ENCODE data around the gene TMEM9.

TMEM9 gene

DNA sequence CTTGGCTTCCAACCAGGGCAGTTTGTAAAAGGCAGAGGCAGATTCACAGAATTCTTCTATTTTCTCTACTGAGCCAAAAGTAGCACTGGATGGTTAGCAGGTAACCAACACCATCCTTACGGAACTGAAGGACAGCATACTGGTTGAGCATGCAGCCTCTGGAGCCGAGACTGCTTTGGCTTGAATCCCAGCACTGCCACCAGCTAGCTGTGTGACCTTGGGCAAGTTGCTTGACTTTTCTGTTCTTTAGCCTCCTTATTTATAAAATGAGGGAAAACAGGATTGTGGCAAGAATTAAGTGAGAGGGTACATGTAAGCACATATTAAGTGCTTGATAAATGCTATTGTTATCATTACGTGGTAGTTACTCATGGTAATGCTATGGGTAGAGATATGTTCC is 61.5 kb downstream of the TMEM9 start:
- Histone ChIP-seq H2AFZ (ENCODE audit: low read depth, low read length) (no peak overlapping the region), H3K27me3 (ENCODE audit: low read depth, low read length) (peaks cover 21% of the 10 kb centered on the region), H4K20me1 (ENCODE audit: insufficient read depth, low read length) (no peaks in the 10 kb centered on the region)

DNA sequence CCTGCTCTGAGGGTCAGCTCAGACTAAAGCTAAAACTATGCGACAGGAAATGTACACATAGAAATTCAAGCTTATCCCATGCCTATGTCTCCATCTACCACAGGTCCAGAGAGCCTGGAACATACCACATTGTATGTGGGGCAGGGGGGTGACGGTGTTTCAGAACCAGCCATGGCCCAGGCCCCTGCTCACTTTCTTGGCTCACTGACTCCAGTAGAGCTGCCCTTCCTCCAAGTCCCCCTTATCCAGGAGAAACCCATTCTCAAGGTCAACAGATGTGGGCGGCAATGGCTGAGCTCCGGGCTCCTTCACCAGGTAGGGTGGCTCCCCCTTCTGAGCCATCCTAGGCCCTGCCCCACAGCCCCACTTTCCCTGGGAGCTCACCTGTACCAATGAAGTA is 63.0 kb downstream of the TMEM9 start:
- no peak overlapping the region for H3K4me2 ChIP-seq (ENCODE audit: low read length)
- H2AFZ ChIP-seq (ENCODE audit: low read depth, low read length), result no peak overlapping the region
- H3K4me1 ChIP-seq (ENCODE audit: low read length), result peaks cover 9% of the 10 kb centered on the region
- H3K9ac ChIP-seq (ENCODE audit: low read length), result no peak overlapping the region
- H3K27ac ChIP-seq (ENCODE audit: low read length), result no peak overlapping the region
- no peak for TF ChIP-seq EZH2phosphoT487 (IDR thresholded peaks at IDR 0.05; ENCODE audit: low read depth)
- TF ChIP-seq, protein P1, sequence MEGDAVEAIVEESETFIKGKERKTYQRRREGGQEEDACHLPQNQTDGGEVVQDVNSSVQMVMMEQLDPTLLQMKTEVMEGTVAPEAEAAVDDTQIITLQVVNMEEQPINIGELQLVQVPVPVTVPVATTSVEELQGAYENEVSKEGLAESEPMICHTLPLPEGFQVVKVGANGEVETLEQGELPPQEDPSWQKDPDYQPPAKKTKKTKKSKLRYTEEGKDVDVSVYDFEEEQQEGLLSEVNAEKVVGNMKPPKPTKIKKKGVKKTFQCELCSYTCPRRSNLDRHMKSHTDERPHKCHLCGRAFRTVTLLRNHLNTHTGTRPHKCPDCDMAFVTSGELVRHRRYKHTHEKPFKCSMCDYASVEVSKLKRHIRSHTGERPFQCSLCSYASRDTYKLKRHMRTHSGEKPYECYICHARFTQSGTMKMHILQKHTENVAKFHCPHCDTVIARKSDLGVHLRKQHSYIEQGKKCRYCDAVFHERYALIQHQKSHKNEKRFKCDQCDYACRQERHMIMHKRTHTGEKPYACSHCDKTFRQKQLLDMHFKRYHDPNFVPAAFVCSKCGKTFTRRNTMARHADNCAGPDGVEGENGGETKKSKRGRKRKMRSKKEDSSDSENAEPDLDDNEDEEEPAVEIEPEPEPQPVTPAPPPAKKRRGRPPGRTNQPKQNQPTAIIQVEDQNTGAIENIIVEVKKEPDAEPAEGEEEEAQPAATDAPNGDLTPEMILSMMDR (IDR thresholded peaks at IDR 0.05; ENCODE audit: low read depth, low read length), result no peak
- no peaks in the 10 kb centered on the region for H3K9me3 ChIP-seq (ENCODE audit: insufficient read depth, low read length)
- no peaks in the 10 kb centered on the region for H4K20me1 ChIP-seq (ENCODE audit: insufficient read depth, low read length)
- no peaks in the 10 kb centered on the region for H3K36me3 ChIP-seq (replicated peaks; ENCODE audit: low read depth, low read length)
- H3K79me2 ChIP-seq (ENCODE audit: low read length), result no peaks in the 10 kb centered on the region
- no peak overlapping the region for H3K4me3 ChIP-seq (ENCODE audit: low read length)
- peaks cover 34% of the 10 kb centered on the region for H3K27me3 ChIP-seq (ENCODE audit: low read depth, low read length)

More for the DNA sequence above, 61.5 kb downstream of the TMEM9 start:
- TF ChIP-seq EZH2phosphoT487 (IDR thresholded peaks at IDR 0.05; ENCODE audit: low read depth), result no peak
- TF ChIP-seq, protein P1 (IDR thresholded peaks at IDR 0.05; ENCODE audit: low read depth, low read length), result no peak
- H3K79me2 ChIP-seq (ENCODE audit: low read length), result no peaks in the 10 kb centered on the region
- H3K36me3 ChIP-seq (replicated peaks; ENCODE audit: low read depth, low read length), result no peaks in the 10 kb centered on the region
- no peaks in the 10 kb centered on the region for H3K9me3 ChIP-seq (ENCODE audit: insufficient read depth, low read length)
- no peak overlapping the region for H3K27ac ChIP-seq (ENCODE audit: low read length)
- no peak overlapping the region for H3K4me2 ChIP-seq (ENCODE audit: low read length)
- no peak overlapping the region for H3K9ac ChIP-seq (ENCODE audit: low read length)
- H3K4me1 ChIP-seq (ENCODE audit: low read length), result peaks cover 12% of the 10 kb centered on the region
- H3K4me3 ChIP-seq (ENCODE audit: low read length), result no peak overlapping the region

DNA sequence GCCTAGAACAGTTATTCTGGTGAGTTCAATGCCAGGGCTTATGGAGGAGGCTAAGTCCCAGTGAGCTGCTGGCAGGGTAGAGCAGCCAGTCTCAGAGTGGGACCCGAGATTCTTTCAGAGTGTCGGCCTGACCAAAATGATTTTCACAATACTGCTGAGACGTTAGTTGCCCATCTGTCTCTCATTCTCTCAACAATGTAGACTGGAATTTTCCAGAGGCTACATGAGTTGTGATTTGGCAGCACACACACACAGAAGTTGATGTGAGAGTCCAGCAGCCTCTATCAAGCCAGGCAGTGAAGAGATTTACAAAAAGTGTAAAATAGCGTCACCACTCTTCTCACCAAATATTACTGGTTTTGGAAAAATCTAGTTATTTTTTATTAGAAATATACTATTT is 63.7 kb downstream of the TMEM9 start:
- H3K9me3 ChIP-seq (ENCODE audit: insufficient read depth, low read length), result no peaks in the 10 kb centered on the region
- no peak overlapping the region for H3K4me2 ChIP-seq (ENCODE audit: low read length)
- peaks cover 41% of the 10 kb centered on the region for H3K27me3 ChIP-seq (ENCODE audit: low read depth, low read length)
- H4K20me1 ChIP-seq (ENCODE audit: insufficient read depth, low read length), result no peaks in the 10 kb centered on the region
- H3K4me1 ChIP-seq (ENCODE audit: low read length), result peaks cover 2% of the 10 kb centered on the region
- H3K36me3 ChIP-seq (replicated peaks; ENCODE audit: low read depth, low read length), result no peaks in the 10 kb centered on the region
- H3K9ac ChIP-seq (ENCODE audit: low read length), result no peak overlapping the region
- H3K4me3 ChIP-seq (ENCODE audit: low read length), result no peak overlapping the region
- H3K27ac ChIP-seq (ENCODE audit: low read length), result no peak overlapping the region
- no peak overlapping the region for H2AFZ ChIP-seq (ENCODE audit: low read depth, low read length)
- TF ChIP-seq, protein P1 (IDR thresholded peaks at IDR 0.05; ENCODE audit: low read depth, low read length), result no peak
- no peak for TF ChIP-seq EZH2phosphoT487 (IDR thresholded peaks at IDR 0.05; ENCODE audit: low read depth)
- no peaks in the 10 kb centered on the region for H3K79me2 ChIP-seq (ENCODE audit: low read length)

DNA sequence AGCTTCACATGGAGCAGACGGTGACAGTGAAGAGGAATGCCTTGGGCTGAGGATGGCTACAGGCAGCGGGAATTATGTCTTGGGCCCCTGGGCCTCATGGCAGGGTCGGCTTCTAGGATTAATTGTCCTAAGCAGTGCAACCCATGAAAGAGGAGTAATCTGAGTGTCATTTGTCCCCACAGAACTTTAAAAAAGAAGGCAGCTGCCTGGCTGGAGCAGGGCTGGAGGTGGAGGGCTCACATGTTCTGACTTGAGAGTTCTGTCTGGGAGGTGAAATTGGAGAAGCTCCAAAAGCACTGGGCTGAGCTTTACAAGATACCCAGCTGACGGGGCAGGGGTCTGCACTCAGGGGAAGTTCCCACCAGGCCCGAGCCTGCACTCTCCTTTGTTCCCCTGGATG is 64.7 kb downstream of the TMEM9 start:
- no peaks in the 10 kb centered on the region for H3K9me3 ChIP-seq (ENCODE audit: insufficient read depth, low read length)
- H3K4me1 ChIP-seq (ENCODE audit: low read length), result no peaks in the 10 kb centered on the region
- H3K79me2 ChIP-seq (ENCODE audit: low read length), result no peaks in the 10 kb centered on the region
- no peak overlapping the region for H3K27ac ChIP-seq (ENCODE audit: low read length)
- no peak overlapping the region for H2AFZ ChIP-seq (ENCODE audit: low read depth, low read length)
- H3K36me3 ChIP-seq (replicated peaks; ENCODE audit: low read depth, low read length), result no peaks in the 10 kb centered on the region
- no peaks in the 10 kb centered on the region for H4K20me1 ChIP-seq (ENCODE audit: insufficient read depth, low read length)
- no peak for TF ChIP-seq EZH2phosphoT487 (IDR thresholded peaks at IDR 0.05; ENCODE audit: low read depth)
- no peak overlapping the region for H3K4me2 ChIP-seq (ENCODE audit: low read length)
- peaks cover 50% of the 10 kb centered on the region for H3K27me3 ChIP-seq (ENCODE audit: low read depth, low read length)
- no peak overlapping the region for H3K9ac ChIP-seq (ENCODE audit: low read length)
- H3K4me3 ChIP-seq (ENCODE audit: low read length), result no peak overlapping the region
